HG03439 (cell line): ENCODE results near the gene GPR75.

Experiments
- ATAC-seq: cut with Tn5 transposase; IDR thresholded peaks from one replicate; pipeline ENCODE4 v1.9.1; 2021; ENCODE audit warnings: mild to moderate bottlenecking, moderate library complexity; ENCODE audit not compliant: unreplicated experiment

GPR75 gene

DNA sequence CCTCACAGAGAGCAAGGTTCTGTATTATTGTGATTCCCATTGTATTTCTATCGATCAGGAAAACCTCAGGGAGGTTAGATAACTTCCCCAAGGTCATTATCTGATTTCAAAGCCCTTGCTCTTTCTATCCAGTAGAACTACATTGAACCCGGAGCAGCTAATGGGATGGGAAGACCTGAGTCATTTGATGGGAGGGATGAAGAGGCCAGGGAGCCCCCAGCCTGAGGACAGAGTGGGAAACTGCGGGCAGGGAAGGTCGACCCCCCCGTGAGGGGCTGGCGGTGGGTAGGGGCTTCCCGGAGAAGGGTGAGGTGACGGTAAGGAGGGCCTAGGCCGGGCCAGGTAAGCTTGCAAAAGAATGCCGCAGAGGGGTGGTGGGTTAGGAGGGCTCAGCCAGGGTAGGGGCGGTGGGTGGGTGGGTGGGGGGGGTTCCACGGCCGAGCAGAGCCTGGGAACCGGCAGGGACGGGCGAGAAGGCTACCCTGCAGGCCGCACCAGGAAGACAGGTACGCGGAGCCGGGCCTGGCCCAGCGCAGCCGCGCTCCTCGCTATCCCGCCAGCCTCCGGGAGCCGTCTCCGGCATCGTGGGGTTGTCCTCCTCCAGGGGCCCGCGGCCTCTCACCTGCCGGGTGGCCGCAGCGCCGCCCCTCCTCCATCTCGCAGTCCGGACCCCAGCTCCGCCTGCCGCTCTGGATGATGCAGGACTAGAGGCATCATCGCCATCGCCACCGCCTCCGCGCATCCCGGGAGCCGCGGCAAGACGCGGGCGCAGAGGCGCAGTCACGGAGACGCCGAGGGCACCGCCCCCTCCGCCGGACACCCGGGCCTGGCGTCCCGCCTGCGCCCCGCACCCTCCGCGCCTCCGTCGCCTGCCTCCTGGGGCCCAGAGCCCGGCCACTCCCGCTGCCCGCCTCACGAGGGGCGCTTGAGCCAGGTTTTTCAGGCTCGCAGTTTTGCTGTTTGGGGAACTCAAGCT is at the start of gene GPR75:
TSS of gene GPR75 (minus strand) at position 762 of the 976 bp plus-strand sequence. CDS start 5,211 bp downstream, outside the sequence.
- ATAC-seq: no peak

DNA sequence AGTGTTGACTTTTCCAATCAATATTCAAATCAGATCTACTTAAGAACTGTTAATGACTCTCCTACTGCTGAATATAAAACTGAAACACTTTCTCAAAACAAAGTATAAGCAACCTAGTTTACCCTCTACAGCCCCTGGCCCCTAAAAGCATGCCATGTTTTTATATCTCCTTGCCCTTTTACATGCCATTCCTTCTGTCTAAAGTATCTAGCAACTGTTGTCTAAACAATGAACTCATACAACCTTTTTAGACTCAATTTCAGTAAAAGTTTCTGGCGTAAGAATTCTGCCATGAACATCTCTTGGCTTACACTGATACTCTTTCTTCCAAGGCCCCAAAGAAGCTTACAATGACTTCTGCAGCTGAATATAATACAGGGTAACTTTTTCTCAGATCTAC is 47.8 kb upstream of the GPR75 start:
- no peak for ATAC-seq

DNA sequence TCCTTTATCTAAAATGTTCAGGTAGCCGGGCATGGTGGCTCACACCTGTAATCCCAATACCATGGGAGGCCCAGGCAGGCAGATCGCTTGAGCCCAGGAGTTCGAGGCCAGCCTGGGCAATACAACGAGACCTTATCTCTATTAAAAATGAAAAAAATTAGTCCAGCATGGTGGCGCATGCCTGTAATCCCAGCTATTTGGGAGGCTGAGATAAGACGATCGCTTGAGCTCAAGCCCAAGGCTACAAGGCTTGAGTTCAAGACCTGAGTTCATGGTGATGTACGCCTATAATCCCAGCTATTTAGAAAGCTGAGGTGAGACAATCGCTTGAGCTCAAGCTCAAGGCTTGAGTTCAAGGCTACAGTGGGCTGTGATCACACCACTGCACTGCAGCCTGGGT is 45.6 kb upstream of the GPR75 start:
- ATAC-seq: no peak

DNA sequence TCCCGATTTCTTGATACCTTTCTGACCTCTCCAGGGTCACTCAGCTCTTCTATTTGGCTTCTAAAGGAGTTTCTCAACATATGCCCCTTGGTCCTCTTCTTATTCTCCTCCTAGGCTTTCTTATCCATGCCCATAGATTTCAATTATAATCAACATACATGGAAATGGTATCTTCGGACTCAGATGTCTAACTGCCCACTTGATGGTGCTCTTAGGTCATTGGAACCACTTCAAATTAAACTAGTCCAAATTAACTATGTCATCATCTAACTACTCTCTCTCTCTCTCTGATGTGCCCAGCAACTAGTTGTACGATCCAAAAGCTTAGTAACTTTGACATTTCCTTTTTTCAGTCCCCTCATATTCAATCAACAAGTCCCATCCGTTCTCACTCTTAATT is 43.2 kb upstream of the GPR75 start:
- no peak for ATAC-seq

DNA sequence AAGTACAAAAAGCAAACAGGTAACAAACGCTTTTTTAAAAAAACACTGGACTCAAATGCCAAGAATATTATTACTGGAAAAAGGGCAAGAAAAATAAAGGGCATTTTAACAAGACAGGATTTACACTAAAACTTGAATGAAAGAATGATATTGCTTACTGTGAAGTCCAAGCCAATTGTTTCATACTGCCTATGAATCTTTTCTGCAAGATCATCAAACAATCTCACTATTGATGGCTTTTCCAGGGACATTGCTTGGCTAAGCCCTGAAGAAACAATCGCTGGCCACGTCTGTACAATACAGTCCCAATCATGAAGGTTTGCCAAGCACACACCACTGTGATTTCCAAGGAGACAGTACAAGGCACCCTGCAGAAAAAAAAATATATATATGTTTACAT is 41.4 kb upstream of the GPR75 start:
- no peak for ATAC-seq

DNA sequence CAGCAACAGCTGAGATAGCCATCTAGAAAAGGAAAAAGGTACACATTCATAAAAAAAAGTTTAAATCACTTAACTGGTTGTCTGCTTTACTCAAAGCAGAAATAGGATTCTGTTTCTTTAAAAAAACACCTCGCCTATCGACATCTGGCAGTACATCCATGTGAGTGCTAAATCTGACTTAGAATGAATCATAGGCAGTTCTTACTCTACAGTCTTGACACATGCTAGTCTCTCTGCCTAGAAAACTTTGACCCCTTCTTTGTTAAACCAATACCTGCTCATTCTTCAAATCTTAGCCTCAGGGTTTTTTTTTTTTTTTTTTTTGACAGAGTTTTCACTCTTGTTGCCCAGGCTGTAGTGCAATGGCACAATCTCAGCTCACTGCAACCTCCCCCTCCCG is 37.1 kb upstream of the GPR75 start:
- ATAC-seq: no peak

DNA sequence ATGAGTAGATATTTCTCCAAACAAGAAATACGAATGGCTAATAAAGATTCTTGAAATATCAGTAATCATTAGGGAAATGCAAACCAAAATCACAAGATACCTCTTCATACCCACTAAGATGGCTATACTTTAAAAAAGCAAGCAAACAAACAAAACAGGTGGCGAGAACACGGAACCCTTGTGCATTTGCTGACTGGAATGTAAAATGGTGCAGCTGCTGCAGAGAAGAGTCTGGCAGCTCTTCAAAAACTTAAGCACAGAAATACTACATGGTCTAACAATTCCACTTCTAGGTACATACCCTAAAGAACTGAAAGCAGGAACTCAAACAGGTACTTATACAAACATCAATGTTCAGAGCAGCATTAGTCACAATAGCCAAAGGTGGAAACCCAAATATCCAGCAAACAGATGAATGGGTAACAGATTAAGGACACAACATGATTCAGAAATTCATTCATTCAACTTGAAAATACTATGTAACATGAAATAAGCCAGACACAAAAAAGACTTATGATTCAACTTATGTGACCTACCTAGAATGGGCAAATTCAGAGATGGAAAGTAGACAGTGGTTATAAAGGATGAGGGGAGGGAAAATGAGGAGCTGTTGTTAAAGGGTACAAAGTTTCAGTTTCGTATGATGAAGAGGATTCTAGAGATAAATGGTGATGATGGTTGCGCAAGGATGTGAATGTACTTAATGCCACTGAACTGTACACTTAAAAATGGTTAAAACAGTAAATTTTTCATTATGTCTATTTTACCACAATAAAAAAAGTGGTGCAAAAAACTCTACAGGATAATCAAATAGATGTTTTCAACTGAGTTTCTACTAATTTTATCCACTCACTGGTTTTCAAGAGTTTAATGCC is 26.9 kb upstream of the GPR75 start:
- no peak for ATAC-seq

DNA sequence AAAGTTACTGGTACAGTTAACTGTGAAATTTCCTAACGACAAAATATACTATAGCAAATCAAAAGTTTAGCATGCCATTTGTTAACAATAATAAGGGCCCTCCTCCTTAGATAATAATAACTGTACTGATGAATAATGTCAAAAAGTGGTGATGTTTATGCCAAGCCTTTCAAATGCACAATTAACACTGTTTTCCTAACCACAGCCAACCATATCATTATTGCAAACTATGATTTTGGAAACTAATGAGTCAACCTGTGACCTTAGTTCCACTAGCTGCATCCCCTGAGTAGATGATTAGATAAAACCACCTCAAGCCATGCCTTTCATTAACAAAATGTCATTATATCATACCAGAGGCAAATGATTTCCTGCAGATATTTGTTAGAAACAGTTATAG is 25.1 kb upstream of the GPR75 start:
- no peak for ATAC-seq

DNA sequence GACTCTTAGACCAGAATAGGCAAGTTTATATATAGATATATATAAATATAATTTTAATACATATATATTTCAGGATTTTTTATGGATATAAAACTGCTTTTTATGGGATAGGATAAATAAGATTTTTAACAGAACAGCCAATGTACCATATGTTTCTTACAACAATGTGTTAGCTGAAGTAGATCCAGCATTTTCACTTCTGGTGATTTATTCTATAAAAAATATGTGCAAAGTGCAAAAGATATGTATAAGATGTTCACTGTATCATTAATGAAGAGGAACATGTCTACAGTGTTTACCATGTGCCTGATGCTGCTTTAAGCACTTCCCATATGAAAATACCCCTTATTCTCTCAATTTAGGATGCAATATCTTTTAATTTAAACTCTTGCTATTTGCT is 22.2 kb upstream of the GPR75 start:
- no peak for ATAC-seq

DNA sequence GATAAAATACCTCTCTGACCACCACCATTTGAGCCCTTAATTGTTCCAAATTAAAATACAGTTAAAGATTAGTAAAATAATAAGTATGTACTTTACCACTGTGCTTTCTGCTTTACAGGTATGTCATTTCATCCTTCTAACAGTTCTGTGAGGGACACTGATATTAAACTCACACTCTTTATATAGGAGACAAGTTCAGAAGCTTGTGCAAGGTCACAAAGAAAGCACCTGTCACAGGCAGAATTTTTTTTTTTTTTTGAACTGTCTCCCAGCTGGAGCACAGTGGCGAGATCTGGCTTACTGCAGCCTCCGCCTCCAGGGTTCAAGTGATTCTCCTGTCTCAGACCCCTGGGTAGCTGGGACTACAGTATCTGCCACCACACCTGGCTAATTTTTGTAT is 21.6 kb upstream of the GPR75 start:
- no peak for ATAC-seq

DNA sequence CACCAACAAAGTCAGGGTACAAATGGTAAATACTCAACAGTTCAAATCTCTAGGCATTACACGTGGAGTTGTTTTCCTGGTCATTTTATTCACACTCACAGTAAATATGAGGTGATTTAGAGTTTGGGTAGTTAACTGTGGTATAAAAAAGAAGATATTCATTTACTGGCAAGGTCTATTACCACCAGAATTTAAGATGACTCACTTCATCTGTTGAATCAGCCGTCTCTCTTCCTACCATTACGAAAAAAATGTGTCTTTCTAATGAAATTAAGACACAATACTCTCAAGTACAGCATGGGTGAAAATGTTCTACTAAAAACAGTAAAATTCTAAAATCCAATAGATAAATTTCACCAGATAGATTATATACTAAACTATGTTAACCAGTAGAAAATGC is 21.0 kb upstream of the GPR75 start:
- no peak for ATAC-seq

DNA sequence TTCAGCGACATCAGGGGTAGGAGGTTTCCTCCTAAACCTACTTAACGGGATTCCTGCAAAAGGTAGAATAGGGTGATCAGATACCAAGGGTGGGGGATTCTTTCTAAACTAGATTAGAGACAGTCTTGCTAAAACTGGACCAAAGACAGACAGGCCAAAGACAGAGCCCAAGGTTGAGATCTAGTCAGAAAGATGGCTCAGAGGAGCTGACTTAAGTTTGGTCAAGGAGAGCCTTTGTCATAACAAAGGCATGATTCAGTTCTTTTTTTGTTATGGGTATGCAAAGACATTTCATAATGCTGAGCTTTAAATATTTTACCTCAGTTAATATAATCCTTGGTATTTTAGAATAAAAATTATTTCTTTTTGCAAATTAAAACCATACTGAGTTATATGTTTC is 17.8 kb upstream of the GPR75 start:
- ATAC-seq: no peak

DNA sequence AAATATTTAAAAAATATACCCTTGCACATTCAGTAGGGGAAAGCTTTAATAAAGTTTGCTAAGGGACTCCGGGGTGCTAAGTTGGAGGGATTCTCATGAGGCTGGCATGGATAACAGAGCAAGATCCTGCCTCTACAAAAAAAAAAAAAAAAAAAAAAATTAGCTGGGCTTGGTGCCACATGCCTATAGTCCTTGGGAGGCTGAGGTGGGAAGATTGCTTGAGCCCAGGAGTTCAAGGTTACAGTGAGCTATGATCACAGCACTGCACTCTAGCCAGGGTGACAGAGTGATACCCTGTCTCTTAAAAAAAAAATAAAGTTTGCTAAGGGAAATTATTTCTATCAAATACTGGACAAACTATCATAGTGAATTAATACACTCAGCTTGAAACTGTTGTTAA is 17.3 kb upstream of the GPR75 start:
- ATAC-seq: no peak

DNA sequence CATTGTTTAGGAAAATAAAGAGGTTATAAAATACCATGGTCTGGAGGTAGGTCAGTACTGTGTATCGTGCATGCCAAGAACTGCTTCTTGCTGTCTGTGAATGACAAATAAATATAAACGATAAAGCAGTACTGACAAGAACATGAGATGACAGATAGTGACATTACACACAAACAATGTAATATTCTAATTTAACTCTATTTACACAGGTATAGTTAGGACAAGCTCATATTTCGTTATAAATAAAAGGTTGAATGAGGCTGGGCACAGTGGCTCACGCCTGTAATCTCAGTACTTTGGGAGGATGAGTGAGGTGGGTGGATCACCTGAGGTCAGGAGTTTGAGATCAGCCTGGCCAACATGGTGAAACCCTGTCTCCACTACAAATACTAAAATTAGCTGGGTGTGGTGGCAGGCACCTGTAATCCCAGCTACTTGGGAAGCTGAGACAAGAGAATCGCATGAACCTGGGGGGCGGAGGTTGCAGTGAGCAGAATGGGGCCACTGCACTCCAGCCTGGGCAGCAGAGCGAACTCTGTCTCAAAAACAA is 14.7 kb upstream of the GPR75 start:
- ATAC-seq: no peak

DNA sequence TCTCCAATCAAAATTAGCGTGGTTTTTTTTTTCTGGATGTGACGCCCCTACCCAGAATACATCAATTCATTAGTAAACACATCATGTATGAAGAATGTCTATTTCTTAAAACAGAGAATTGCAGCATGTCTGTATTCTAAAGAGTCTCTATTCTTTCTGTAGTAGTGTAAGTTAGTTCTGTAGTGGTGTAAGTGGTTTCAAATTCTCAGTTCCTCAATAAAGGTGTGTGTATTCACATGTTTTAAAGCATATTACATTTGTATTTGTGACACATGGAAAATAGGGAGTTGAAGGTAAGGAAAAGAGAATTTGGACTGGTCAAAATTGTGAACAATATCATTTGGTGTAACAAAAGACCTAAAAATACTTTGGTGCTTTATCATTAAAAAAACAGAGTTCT is 8.0 kb upstream of the GPR75 start:
- ATAC-seq: no peak

DNA sequence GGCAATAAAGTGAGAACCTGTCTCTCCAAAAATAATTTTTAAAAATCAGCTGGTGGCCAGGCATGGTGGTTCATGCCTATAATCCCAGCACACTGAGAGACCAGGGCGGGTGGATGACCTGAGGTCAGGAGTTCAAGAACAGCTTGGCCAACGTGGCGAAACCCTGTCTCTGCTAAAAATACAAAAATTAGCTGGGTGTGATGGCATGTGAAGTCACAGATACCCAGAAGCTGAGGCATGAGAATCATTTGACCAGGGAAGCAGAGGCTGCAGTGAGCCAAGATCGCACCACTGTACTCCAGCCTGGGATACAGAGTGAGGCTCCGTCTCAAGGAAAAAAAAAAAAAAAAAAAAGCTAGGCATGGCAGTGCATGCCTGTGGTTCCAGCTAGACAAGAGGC is 7.4 kb upstream of the GPR75 start:
- ATAC-seq: no peak

DNA sequence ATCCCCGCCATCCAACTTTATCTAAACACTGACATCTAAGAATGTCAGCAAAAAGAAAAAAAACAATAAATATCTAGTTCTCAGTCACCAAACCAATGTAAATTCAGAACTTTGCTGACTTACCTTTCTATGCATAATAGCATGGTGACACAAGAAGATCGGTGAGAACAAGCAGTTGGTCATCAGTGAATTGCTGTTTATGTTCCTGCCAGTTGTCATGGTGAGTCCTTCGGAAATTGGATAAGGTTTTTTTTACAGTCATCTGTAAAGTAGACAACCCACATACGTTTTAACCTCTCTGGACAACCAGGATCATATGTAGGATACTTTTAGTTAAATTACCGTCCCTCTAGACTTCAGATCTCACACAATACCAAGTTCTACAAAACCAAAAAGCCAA is 6.2 kb upstream of the GPR75 start:
- ATAC-seq: no peak

DNA sequence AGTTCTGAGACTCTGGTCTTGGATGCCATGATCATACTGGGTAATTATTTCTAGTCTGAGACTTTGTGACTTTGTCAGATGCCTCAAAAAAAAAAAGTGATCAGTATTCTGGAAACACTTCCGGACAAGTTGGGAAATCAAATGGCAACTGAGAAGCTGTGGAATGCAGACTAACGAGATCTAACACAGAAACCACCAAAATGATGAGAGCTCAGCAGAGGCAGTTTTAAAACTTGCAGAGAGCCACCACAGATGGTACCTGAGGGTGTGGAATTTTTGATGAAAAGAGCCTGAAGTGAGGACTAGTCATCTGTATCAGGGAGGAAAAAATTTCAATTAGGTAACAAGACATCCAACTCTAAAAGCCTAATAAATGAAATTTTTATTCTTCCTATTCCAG is 5.5 kb upstream of the GPR75 start:
- no peak for ATAC-seq

DNA sequence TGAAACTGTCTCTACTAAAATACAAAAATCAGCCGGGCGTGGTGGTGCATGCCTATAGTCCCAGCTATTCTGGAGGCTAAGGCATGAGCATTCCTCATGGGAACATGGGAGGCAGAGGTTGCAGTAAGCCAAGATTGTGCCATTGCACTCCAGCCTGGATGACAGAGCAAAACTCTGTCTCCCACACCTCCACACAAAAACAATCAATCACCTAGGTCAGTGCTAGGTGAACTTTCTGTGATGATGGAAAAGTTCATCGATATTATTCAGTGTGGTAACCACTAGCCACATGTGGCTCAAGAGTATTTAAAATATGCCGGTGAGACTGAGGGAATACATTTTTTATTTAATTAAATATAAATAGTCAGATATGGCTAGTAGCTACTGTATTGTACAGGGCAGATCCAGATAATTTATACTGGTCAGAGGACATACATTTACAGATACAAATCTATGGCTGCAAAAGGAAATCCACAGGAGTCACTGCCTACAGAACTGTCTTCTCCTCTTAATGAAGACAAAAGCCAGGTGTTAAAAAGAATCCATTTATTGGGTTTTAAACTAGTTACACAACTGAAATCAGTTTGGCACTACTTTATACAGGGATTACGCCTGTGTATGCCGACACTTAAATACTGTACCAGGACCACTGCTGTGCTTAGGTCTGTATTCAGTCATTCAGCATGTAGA is 3.9 kb upstream of the GPR75 start:
- ATAC-seq: no peak

DNA sequence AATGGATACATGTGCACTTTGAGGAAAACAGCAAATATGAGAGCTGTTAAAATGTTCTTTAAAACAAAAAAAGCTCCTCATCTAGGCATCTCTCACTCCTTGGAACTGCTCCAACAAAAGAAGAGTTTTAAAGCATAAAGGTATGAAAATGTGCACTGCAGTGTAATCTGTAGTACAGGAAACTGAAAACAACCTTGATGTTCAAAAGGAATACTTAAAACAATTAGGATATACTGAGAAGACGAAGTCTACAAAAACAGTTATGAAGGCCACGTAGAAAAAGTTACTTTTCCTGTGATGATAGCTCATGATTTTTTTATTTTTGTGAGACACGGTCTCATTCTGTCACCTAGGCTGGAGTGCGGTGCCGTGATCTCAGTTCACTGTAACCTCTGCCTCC is 2.1 kb upstream of the GPR75 start:
- no peak for ATAC-seq

DNA sequence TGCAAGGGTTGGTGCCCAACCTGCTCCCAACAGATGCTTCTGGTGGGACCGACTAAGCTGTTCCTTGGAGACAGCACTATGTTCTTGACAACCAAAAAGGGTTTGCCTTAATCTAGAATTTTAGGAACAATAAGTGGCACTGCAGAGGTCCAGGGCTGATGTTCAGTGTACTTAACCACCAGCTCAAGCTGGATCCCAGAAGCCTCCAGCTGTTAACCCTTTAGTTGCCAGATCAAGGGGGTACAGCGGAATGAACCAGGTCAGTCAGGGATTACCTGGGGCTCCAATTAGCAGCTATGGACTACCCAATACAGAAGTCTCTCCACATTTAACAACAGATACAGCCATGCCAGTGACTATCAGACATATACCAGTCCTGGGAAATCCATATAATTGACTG is 3.5 kb downstream of the GPR75 start:
- ATAC-seq: no peak
